ENCODE measurements around the gene FAM234B. TPM values are rescaled to one million over a fixed set of nuclear protein-coding genes. Genes with fewer than 3 reads are reported as not detected.

FAM234B gene
- total RNA-seq, 1 experiment from 2014 or later: 20.8 TPM

GRCh38 chr12:13066459-13066858, 22.3 kb downstream of the FAM234B start:
- Histone ChIP-seq H3K27ac (ENCODE audit: insufficient read length, low read depth, low read length) (no peak overlapping the region), H2AFZ (ENCODE audit: low read length) (no peak overlapping the region), H3K4me1 (ENCODE audit: insufficient read depth, low read length) (no peaks in the 10 kb centered on the region), H3K23ac (ENCODE audit: insufficient read length, low read depth, low read length) (no peak overlapping the region), H3K23me2 (ENCODE audit: insufficient read length, low read depth, low read length, poor library complexity, severe bottlenecking) (no peaks in the 10 kb centered on the region), H4K5ac (ENCODE audit: insufficient read length, low read depth, low read length) (no peak overlapping the region), H2BK5ac (ENCODE audit: insufficient read length, low read length) (no peak overlapping the region), H3K27me3 (ENCODE audit: insufficient read depth, low read length) (no peaks in the 10 kb centered on the region), H2AK5ac (ENCODE audit: insufficient read length, low read length) (no peak overlapping the region), H2BK20ac (ENCODE audit: low read depth, low read length, poor library complexity, severe bottlenecking) (no peak overlapping the region), H3K14ac (ENCODE audit: insufficient read depth, low read length) (no peak overlapping the region), H3K79me2 (ENCODE audit: insufficient read depth, low read length) (0 out of 2 replicates have a peak, but pooled peaks cover 2% of the 10 kb centered on the region), H2BK15ac (ENCODE audit: low read depth, low read length) (no peak overlapping the region), H3K56ac (ENCODE audit: insufficient read length, low read depth, low read length) (no peak overlapping the region), H3K4ac (ENCODE audit: low read depth, low read length) (no peak overlapping the region), H3T11ph (ENCODE audit: low read length) (no peak overlapping the region), H2BK12ac (ENCODE audit: insufficient read length, low read depth, low read length) (no peak overlapping the region), H3K79me1 (ENCODE audit: insufficient read depth, low read depth, low read length, poor library complexity, severe bottlenecking) (no peaks in the 10 kb centered on the region), H3K18ac (ENCODE audit: insufficient read length, low read depth, low read length) (no peak overlapping the region), H3K4me2 (ENCODE audit: insufficient read depth, insufficient read length, low read length) (no peak overlapping the region), H3K9ac (ENCODE audit: extremely low read depth, insufficient read length, low read length) (no peak overlapping the region), H4K8ac (replicated peaks; ENCODE audit: insufficient read length, low read depth, low read length) (no peak overlapping the region), H4K20me1 (ENCODE audit: control insufficient read depth, insufficient read depth, insufficient read length) (no peaks in the 10 kb centered on the region), H2BK120ac (ENCODE audit: low read depth, low read length, poor library complexity, severe bottlenecking) (no peak overlapping the region), H3K9me3 (ENCODE audit: control insufficient read depth, low read depth, low read length) (no peaks in the 10 kb centered on the region), H4K91ac (ENCODE audit: insufficient read length, low read depth, low read length) (no peak overlapping the region)
- H3K27ac Mint-ChIP-seq: no peak overlapping the region
- no peaks in the 10 kb centered on the region for H3K27me3 Mint-ChIP-seq (ENCODE audit: low read depth)
- no peaks in the 10 kb centered on the region for H3K9me3 Mint-ChIP-seq
- peaks cover 8 to 12% of the 10 kb centered on the region in 2 experiments for H3K4me1 Mint-ChIP-seq
- no peak overlapping the region for H3K4me3 Mint-ChIP-seq
- TF ChIP-seq CTCF (conservative IDR thresholded peaks at IDR 0.05): no peak
- H3K36me3 Mint-ChIP-seq (ENCODE audit: insufficient read depth in 1 of 3, low read depth in 3 of 3): peaks cover 5 to 38% (median 38%) of the 10 kb centered on the region in 3 experiments; a peak in 6 of 7 replicates
- no peak for DNase-seq
- WGBS (ENCODE audit: extremely low coverage, insufficient read length, low lambda C conversion rate): no CpG with 5 or more reads among the region's 7 CpGs
